HCT116 (cell line): ENCODE measurements around the gene GPANK1.

Experiments
- CEBPB ChIP-seq: IDR thresholded peaks from 2 replicates; pipeline ENCODE4 v1.6.1; 2012; ENCODE audit warnings: low read depth
- EGR1 ChIP-seq: IDR thresholded peaks from 2 replicates; pipeline ENCODE4 v1.6.1; 2012; ENCODE audit warnings: low read depth
- EZH2 ChIP-seq: fragments of 200-600 bp; sonication (generic); IDR thresholded peaks from 2 replicates; pipeline ENCODE4 v1.6.1; 2017; ENCODE audit warnings: antibody characterized with exemption, mixed run types
- EZH2phosphoT487 ChIP-seq: fragments of 200-600 bp; IDR thresholded peaks from 2 replicates; pipeline ENCODE4 v1.6.1; 2018; ENCODE audit warnings: antibody characterized with exemption, borderline replicate concordance
- JUND ChIP-seq: IDR thresholded peaks from 2 replicates; pipeline ENCODE4 v1.6.1; 2012
- POLR2A ChIP-seq: IDR thresholded peaks from 2 replicates; pipeline ENCODE4 v1.7.0; 2011; ENCODE audit warnings: borderline replicate concordance; ENCODE audit not compliant: insufficient read depth, insufficient read length; ENCODE audit errors: extremely low read depth
- POLR2AphosphoS5 ChIP-seq: IDR thresholded peaks from 2 replicates; pipeline ENCODE4 v1.6.1; 2011; ENCODE audit warnings: mild to moderate bottlenecking, low read depth, low read length, moderate library complexity
- RAD21 ChIP-seq: IDR thresholded peaks from 2 replicates; pipeline ENCODE4 v1.6.1; 2012; ENCODE audit warnings: low read depth, mild to moderate bottlenecking
- SIN3A ChIP-seq: IDR thresholded peaks from 2 replicates; pipeline ENCODE4 v1.6.1; 2012; ENCODE audit warnings: low read depth
- YY1 ChIP-seq: IDR thresholded peaks from 2 replicates; pipeline ENCODE4 v1.6.1; 2011; ENCODE audit warnings: low read length, low read depth, moderate library complexity, mild to moderate bottlenecking; ENCODE audit not compliant: insufficient replicate concordance; ENCODE audit errors: extremely low read depth
- ZBTB33 ChIP-seq: IDR thresholded peaks from 2 replicates; pipeline ENCODE4 v1.6.1; 2011; ENCODE audit warnings: mild to moderate bottlenecking, low read length, moderate library complexity; ENCODE audit not compliant: insufficient replicate concordance; ENCODE audit errors: extremely low read depth
- TF ChIP-seq, protein P1 (sequence below), 3 experiments: fragments of 200-600 bp in 1 of 3; sonication (generic) in 1 of 3; IDR thresholded peaks in 2 of 3; conservative IDR thresholded peaks in 1 of 3; 2 replicates each; pipeline ENCODE4 v1.5.1; 2012 to 2017; ENCODE audit warnings: low read depth in 2 of 3, low read length in 2 of 3, antibody characterized with exemption in 1 of 3, borderline replicate concordance in 1 of 3, control low read depth in 1 of 3, mild to moderate bottlenecking in 1 of 3, mixed read lengths in 1 of 3, mixed run types in 1 of 3, moderate library complexity in 1 of 3; ENCODE audit not compliant: insufficient read depth in 1 of 3
- TF ChIP-seq, protein P2 (sequence below): IDR thresholded peaks from 2 replicates; pipeline ENCODE4 v1.6.1; 2012; ENCODE audit warnings: low read depth

- TF ChIP-seq, protein P1, sequence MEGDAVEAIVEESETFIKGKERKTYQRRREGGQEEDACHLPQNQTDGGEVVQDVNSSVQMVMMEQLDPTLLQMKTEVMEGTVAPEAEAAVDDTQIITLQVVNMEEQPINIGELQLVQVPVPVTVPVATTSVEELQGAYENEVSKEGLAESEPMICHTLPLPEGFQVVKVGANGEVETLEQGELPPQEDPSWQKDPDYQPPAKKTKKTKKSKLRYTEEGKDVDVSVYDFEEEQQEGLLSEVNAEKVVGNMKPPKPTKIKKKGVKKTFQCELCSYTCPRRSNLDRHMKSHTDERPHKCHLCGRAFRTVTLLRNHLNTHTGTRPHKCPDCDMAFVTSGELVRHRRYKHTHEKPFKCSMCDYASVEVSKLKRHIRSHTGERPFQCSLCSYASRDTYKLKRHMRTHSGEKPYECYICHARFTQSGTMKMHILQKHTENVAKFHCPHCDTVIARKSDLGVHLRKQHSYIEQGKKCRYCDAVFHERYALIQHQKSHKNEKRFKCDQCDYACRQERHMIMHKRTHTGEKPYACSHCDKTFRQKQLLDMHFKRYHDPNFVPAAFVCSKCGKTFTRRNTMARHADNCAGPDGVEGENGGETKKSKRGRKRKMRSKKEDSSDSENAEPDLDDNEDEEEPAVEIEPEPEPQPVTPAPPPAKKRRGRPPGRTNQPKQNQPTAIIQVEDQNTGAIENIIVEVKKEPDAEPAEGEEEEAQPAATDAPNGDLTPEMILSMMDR (IDR thresholded peaks at IDR 0.05 in 2 of 3, conservative IDR thresholded peaks at IDR 0.05 in 1 of 3; ENCODE audit: borderline replicate concordance in 1 of 3, insufficient read depth in 1 of 3, low read depth in 2 of 3, low read length in 2 of 3), result no peak
- TF ChIP-seq EGR1 (no peak), POLR2A (no peak), JUND (no peak), EZH2 (no peak), SIN3A (no peak), RAD21 (no peak), EZH2phosphoT487 (no peak), ZBTB33 (no peak), POLR2AphosphoS5 (no peak), YY1 (no peak), CEBPB (no peak)
- TF ChIP-seq, protein P2, sequence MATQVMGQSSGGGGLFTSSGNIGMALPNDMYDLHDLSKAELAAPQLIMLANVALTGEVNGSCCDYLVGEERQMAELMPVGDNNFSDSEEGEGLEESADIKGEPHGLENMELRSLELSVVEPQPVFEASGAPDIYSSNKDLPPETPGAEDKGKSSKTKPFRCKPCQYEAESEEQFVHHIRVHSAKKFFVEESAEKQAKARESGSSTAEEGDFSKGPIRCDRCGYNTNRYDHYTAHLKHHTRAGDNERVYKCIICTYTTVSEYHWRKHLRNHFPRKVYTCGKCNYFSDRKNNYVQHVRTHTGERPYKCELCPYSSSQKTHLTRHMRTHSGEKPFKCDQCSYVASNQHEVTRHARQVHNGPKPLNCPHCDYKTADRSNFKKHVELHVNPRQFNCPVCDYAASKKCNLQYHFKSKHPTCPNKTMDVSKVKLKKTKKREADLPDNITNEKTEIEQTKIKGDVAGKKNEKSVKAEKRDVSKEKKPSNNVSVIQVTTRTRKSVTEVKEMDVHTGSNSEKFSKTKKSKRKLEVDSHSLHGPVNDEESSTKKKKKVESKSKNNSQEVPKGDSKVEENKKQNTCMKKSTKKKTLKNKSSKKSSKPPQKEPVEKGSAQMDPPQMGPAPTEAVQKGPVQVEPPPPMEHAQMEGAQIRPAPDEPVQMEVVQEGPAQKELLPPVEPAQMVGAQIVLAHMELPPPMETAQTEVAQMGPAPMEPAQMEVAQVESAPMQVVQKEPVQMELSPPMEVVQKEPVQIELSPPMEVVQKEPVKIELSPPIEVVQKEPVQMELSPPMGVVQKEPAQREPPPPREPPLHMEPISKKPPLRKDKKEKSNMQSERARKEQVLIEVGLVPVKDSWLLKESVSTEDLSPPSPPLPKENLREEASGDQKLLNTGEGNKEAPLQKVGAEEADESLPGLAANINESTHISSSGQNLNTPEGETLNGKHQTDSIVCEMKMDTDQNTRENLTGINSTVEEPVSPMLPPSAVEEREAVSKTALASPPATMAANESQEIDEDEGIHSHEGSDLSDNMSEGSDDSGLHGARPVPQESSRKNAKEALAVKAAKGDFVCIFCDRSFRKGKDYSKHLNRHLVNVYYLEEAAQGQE, result no peak
Observed at GRCh38 chr6:31642798-31643570, 21.8 kb downstream of the GPANK1 start.
